ENCODE measurements around the gene IGSF23.

DNA sequence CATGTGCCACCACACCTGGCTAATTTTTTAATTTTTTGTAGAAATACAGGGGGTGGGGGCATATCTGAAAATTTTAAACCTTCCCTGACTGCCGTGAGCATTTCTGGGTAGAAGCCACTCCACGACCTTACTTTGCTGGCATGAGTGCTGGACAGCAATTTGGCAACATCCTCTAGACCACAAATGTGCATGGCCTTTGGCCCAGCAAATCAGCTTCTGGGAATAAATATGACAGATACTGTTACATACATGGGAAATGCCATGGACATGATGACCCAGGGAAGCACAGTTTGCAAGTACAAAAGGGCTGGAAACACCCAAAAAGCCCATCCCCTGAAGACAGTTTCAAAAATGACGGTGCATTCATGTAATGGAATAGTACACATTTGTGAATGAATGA is 27.2 kb downstream of the IGSF23 start:
- TF ChIP-seq, protein P1, sequence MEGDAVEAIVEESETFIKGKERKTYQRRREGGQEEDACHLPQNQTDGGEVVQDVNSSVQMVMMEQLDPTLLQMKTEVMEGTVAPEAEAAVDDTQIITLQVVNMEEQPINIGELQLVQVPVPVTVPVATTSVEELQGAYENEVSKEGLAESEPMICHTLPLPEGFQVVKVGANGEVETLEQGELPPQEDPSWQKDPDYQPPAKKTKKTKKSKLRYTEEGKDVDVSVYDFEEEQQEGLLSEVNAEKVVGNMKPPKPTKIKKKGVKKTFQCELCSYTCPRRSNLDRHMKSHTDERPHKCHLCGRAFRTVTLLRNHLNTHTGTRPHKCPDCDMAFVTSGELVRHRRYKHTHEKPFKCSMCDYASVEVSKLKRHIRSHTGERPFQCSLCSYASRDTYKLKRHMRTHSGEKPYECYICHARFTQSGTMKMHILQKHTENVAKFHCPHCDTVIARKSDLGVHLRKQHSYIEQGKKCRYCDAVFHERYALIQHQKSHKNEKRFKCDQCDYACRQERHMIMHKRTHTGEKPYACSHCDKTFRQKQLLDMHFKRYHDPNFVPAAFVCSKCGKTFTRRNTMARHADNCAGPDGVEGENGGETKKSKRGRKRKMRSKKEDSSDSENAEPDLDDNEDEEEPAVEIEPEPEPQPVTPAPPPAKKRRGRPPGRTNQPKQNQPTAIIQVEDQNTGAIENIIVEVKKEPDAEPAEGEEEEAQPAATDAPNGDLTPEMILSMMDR (conservative IDR thresholded peaks at IDR 0.05; ENCODE audit: low read depth, low read length): no peak
- TF ChIP-seq BHLHE40 (IDR thresholded peaks at IDR 0.05; ENCODE audit: low read depth, low read length): no peak
- TF ChIP-seq RAD21 (IDR thresholded peaks at IDR 0.05; ENCODE audit: low read length): no peak
- no peak for TF ChIP-seq POLR2A (IDR thresholded peaks at IDR 0.05; ENCODE audit: low read depth, low read length)
- TF ChIP-seq, protein P2, sequence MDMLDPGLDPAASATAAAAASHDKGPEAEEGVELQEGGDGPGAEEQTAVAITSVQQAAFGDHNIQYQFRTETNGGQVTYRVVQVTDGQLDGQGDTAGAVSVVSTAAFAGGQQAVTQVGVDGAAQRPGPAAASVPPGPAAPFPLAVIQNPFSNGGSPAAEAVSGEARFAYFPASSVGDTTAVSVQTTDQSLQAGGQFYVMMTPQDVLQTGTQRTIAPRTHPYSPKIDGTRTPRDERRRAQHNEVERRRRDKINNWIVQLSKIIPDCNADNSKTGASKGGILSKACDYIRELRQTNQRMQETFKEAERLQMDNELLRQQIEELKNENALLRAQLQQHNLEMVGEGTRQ (IDR thresholded peaks at IDR 0.05; ENCODE audit: low read depth, low read length): no peak
- no peak for TF ChIP-seq MXI1 (IDR thresholded peaks at IDR 0.05; ENCODE audit: borderline replicate concordance, low read depth, low read length)

All from IMR-90 (cell line).